ENCODE data around the gene PGC. TPM values are rescaled to one million over a fixed set of nuclear protein-coding genes. Genes with fewer than 3 reads are reported as not detected.

The PGC gene
- total RNA-seq, 1 experiment from 2014 or later, result not detected

DNA sequence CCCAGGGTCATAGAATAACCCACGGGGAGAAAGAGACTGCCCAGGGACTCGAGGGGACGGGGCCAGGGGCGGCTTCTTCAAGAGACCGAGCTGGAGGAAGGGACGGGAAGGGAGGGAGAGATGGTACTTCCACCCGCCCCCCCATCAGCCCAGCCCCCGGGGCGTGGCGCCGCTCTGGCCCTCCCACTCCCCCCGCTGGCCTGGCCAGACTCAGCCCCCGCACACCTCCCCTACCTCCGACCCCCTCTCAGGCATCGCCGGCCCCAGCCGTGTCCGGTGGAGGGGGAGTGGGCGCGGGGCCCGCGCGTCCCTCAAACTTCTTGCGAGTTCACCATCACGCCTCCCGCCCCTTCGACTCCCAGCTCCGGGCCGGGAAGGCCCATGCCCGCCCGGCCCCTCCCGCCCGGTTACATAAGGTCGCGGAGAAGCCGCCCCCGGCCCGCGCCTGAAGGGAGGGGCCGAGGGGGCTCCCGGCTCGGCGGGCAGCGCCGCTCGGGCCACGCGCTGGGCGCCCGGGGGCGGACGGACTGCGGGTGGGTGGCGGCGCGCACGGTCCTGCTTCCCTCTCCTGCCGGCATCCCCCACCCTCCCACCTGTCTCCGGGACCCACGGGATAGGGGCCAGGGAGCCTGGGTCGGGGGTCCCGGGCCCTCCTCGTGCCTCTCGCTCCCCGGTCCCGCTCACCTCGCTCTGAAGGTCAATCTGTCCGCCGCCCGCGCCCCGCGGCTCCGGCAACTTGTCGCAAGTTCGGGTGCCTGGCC, 12.4 kb downstream of the PGC start:
- Histone ChIP-seq H3K23me2 (ENCODE audit: insufficient read length, low read depth, low read length, poor library complexity, severe bottlenecking) (peaks cover 12% of the 10 kb centered on the region), H4K8ac (replicated peaks; ENCODE audit: insufficient read length, low read depth, low read length) (no peak overlapping the region), H3K27ac (ENCODE audit: insufficient read length, low read depth, low read length) (no peak overlapping the region), H2AFZ (ENCODE audit: low read length) (no peak overlapping the region), H3K27me3 (ENCODE audit: insufficient read depth, low read length) (no peaks in the 10 kb centered on the region), H3K9ac (ENCODE audit: extremely low read depth, insufficient read length, low read length) (no peak overlapping the region), H3K23ac (ENCODE audit: insufficient read length, low read depth, low read length) (no peak overlapping the region), H3K14ac (ENCODE audit: insufficient read depth, low read length) (no peak overlapping the region), H2BK20ac (ENCODE audit: low read depth, low read length, poor library complexity, severe bottlenecking) (no peak overlapping the region), H3K9me3 (ENCODE audit: control insufficient read depth, low read depth, low read length) (no peaks in the 10 kb centered on the region), H2BK15ac (ENCODE audit: low read depth, low read length) (no peak overlapping the region), H2BK12ac (ENCODE audit: insufficient read length, low read depth, low read length) (no peak overlapping the region), H4K5ac (ENCODE audit: insufficient read length, low read depth, low read length) (no peak overlapping the region), H3K4ac (ENCODE audit: low read depth, low read length) (no peak overlapping the region), H2BK5ac (ENCODE audit: insufficient read length, low read length) (no peak overlapping the region), H3K79me1 (ENCODE audit: insufficient read depth, low read depth, low read length, poor library complexity, severe bottlenecking) (no peaks in the 10 kb centered on the region), H3K4me2 (ENCODE audit: insufficient read depth, insufficient read length, low read length) (peak overlapping the region; percentile 55), H2BK120ac (ENCODE audit: low read depth, low read length, poor library complexity, severe bottlenecking) (no peak overlapping the region), H2AK5ac (ENCODE audit: insufficient read length, low read length) (no peak overlapping the region), H3K18ac (ENCODE audit: insufficient read length, low read depth, low read length) (no peak overlapping the region), H3T11ph (ENCODE audit: low read length) (no peak overlapping the region), H3K56ac (ENCODE audit: insufficient read length, low read depth, low read length) (no peak overlapping the region), H3K4me1 (ENCODE audit: insufficient read depth, low read length) (peaks cover 6% of the 10 kb centered on the region; the same call in 1 of the 2 replicates), H3K79me2 (ENCODE audit: insufficient read depth, low read length) (no peaks in the 10 kb centered on the region), H4K91ac (ENCODE audit: insufficient read length, low read depth, low read length) (no peak overlapping the region), H4K20me1 (ENCODE audit: control insufficient read depth, insufficient read depth, insufficient read length) (no peaks in the 10 kb centered on the region)
- no peaks in the 10 kb centered on the region; a peak in 1 of 5 replicates for H3K9me3 Mint-ChIP-seq
- peaks cover 32% of the 10 kb centered on the region for H3K27me3 Mint-ChIP-seq (ENCODE audit: low read depth)
- TF ChIP-seq, protein P1, sequence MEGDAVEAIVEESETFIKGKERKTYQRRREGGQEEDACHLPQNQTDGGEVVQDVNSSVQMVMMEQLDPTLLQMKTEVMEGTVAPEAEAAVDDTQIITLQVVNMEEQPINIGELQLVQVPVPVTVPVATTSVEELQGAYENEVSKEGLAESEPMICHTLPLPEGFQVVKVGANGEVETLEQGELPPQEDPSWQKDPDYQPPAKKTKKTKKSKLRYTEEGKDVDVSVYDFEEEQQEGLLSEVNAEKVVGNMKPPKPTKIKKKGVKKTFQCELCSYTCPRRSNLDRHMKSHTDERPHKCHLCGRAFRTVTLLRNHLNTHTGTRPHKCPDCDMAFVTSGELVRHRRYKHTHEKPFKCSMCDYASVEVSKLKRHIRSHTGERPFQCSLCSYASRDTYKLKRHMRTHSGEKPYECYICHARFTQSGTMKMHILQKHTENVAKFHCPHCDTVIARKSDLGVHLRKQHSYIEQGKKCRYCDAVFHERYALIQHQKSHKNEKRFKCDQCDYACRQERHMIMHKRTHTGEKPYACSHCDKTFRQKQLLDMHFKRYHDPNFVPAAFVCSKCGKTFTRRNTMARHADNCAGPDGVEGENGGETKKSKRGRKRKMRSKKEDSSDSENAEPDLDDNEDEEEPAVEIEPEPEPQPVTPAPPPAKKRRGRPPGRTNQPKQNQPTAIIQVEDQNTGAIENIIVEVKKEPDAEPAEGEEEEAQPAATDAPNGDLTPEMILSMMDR (conservative IDR thresholded peaks at IDR 0.05), result no peak
- peak overlapping the region; percentile 54 to 79 for H3K4me3 Mint-ChIP-seq
- peak; percentile 62 for DNase-seq
- WGBS (ENCODE audit: extremely low coverage, insufficient read length, low lambda C conversion rate), result no CpG with 5 or more reads among the region's 76 CpGs
- peaks cover 38 to 39% of the 10 kb centered on the region in 2 experiments for H3K4me1 Mint-ChIP-seq
- H3K36me3 Mint-ChIP-seq (ENCODE audit: insufficient read depth in 1 of 3, low read depth in 3 of 3), result no peaks in the 10 kb centered on the region
- no peak overlapping the region for H3K27ac Mint-ChIP-seq

All from H9 (cell line).